CD4-positive, alpha-beta T cell treated with Interleukin-1 beta for 1 hour (primary cell): ENCODE measurements around the gene KCNH3.

Experiments used
- DNase-seq, 2 donors: peaks; one replicate each; pipeline ENCODE4 v3.0.0-alpha.2; 2020 to 2022

KCNH3 gene

DNA sequence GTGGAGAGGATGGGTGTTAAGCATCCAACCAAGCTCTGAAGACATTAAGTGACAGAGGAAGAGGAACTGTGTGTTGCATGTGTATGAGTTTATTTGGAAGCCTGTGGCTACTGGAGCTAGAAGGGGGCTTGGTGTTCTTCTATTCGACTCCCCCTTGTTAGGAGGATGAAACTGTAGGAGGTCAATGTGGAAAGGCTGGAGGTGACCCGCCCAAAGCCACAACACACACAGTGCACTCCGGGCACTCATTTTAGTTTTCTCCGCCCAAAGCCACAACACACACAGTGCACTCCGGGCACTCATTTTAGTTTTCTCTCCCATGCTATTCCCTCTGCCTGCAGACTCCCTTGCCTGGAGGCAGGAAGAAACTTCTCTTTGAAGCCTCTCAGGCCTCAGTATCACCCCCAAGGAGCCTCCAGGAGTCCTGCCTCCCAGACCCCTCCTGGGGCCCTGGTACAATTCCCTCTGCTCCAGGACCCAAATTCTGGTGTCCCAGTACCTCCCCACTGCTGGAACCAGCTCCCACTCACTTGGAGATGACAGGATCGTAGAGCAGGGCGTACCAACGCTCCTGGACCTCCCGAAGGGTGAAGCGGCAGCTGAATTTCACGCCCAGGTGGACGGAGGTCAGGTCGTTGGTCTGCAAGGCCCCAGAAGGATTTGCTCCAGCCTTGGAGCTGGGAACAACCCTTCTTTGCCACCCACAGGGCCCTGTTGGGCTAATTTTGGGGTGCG, 25.3 kb downstream of the KCNH3 start:
- no peak for DNase-seq

DNA sequence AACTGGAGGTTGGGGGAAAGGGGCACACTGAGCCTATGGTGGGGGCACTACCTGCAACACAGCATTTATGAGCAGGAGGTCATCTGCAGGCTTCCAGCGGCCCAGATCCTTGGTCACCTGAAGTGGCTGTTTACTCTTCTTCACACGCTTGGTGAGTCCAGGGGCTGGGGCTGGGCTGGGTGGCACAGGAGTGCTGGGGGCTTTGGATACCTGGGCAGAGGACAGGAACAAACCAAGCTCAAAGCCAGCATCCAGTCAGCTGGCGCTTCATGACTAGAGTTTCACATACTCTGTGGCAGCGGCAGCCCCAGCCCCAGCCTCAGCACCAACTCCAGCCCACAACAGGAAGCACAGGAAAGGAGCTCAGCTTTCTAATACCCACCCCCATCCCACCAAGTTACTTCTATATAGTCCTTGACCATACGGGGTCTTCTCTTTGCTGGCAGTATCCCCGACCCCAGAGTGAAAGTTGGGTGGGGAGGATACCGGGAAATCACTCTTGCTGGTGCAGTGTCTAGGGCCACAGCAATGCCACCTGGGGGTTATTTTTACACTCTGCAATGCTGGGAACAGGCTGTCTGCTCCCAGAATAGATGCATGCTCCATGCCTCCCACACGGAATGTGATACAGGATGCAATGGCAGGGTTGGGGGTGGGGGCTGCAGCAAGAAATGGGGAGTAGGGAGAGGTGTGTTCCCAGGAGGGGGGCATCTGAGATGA, 26.0 kb downstream of the KCNH3 start:
- DNase-seq: no peak

DNA sequence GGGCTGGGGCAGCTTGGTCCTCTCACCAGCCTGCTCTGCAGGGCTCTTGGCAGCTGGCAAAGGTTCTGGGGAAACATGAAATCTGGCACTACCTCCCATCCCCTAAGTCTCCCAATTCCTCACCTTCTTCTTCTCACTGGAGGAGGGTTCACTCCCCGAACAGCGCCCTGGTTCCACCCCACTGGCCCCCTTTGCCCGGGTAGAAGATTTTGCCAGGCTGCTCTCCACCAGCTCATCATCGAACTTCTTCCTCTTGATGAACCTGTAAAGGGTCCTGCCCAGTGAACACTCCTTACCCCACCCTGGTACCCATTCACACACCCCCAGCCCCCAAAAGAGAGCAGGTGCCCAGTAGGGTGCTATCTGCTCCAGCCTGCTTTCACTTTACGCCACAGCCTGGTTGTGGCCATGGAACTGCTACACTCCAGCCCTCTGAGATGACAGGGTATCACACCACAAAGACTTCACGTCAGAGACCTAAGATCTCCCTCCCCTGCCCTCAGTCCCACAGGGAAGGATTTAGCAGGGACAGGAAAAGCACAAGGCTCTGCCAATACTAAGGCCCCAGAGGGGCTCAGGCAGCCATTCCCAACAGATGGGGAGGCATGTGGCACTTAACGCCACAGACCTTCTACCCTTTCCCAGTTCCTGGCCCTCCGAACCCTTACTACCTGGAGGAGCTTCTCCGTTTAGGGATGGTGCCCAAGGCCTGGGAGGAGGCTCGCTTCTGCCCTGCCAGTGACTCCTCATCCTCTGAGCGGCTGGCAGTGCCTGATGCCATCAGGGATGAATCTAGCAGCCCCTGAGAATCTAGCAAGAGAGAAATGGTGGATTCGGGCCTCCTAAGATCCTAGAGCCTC, 26.8 kb downstream of the KCNH3 start:
- no peak for DNase-seq

DNA sequence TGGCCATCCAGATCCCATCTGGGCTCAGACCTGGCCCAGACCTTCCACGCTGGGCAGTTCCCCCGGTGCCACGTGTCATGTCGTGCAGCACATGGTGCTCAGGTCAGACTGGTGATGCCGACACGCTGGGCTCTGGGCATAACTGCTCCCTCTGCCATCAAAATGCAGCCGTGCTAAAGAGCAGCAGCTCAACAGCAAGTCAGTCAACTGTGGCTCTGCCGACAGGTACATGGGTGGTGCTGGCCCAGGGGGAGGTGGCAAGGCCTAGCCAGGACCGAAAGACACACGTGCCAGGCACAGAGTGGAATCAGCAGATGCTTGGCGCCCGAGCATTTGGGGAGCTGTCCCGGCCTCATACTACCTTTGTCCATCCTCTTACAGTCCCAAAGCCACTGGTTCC, 27.5 kb downstream of the KCNH3 start:
- DNase-seq: no peak

DNA sequence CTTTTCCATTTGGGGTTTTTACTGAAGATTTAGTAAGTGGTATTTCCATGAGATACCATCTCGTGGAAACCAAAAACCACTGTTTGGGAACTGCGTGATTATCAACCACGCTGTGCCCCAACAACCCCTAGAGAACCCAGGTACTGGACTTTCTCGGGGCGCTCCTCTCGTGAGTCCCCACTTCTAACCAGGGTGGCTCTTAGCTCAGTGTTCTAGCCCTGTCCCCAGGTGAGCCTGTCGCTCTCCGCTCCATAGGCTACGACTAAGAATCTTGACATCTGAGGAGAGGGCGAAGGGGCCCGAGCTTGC, 28.4 kb downstream of the KCNH3 start:
- peak in 1 of 2 donors; percentile 9 for DNase-seq

DNA sequence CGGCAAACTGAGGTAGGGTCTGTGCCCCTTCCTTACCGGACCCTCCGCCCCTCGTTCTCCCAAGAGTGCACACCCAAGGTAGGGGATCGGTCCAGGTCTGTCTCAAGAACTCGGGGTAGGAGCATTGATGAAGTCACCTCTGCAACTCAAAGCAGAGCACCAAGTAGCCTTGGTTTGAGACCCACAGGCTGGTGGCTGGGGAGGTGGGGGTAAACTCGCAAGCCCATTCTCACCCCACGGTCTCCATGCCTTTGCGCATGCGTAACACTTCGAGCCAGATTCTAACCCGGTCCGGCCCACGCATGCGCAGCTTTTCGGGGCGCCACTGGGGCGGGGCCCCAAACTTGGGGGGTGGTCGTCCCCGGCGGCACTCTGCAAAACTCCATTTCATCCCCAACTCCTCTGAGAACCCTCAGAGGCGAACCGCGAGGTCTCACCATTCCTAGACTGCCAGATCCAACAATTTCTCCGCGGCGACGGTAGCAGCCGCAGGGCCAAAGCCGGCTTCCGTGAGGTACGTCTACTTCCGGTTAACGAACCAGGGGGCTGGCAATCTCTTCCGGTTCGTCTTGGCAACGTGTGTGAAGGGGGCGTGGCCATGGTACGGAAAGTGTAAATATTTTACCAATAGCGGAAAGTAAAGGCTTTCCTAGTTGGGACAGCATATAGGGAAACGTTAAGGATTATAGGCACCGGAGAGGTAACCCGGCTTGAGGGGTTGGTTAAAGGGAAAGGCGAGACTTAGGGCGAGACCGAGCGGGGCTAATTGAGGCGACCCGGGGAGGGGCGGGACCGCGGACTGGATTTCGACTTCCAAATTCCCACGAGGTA, 29.0 kb downstream of the KCNH3 start, which contains the start of gene MCRS1:
Gene MCRS1, minus strand, starts transcription at position 532 of the 831 bp plus-strand sequence. CDS start 1,411 bp downstream, outside the sequence.
- peak; percentile 91 for DNase-seq

DNA sequence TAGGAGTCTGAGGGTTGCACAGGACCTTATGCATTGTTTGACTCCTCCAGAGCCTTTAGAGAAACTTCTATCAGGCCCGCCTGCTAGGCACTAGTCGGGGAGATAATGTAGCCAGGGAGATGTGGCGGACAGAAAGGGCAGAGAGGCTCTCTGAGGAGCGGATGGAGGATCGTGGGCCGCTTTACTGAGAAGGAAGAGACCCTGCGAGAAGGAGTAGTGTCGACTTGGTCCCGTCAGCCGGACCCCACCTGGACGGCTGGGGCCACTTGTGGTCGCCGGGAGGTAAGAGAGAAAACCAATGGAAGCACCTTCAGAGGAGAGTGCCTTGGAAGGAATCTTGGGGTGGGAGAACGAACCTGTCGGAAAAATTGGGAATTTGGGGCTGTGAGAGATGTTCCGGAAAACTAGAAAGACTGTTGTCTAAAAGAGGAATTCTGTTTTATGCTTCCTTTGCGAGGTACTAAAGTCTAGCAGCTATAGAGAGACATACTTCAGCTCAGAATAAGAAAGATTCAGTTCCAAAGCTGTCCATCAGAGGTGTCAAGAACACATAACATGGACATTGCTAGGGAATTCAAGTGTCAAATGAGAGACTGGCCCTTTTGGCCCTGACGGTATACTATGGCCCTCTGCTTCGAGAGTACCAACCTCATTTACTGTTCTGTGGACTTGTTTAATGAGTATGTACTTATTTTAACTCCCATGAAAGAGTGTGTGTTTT, 29.8 kb downstream of the KCNH3 start:
- DNase-seq: peak in 1 of 2 donors; percentile 11

DNA sequence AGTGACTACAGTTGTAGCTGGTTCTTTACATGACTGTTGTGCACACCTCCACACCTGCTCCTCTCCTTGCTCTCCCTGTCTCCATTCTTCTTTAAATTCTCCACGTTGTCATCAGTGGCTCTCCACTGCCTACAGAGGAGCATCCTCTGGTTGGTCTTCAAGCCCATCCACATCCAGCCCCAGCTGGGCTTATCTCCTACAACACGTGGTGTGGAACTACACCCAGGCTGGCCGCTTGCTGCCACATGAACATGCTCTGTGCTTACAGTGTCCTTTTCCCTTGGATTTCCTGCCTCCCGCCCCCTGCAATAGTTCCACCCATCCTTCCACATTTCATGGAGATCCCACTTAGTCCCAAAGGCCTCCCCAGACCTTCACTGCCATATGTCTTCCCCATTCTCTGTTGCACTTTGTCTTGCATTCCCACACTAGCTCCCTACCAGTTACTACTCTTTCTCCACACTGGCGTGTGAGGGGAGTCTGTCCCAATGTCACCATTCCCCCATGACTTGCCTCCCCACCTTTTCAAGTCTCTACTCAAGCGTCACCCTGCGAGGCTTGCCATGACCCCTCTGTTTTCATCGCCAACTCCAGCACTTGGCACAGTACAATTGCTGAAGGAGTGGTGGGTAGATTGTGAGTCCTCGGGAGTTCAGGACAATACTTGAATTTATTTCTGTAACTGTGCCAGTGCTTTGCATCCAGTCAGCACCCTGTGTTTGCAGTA, 38.9 kb downstream of the KCNH3 start:
- no peak for DNase-seq

DNA sequence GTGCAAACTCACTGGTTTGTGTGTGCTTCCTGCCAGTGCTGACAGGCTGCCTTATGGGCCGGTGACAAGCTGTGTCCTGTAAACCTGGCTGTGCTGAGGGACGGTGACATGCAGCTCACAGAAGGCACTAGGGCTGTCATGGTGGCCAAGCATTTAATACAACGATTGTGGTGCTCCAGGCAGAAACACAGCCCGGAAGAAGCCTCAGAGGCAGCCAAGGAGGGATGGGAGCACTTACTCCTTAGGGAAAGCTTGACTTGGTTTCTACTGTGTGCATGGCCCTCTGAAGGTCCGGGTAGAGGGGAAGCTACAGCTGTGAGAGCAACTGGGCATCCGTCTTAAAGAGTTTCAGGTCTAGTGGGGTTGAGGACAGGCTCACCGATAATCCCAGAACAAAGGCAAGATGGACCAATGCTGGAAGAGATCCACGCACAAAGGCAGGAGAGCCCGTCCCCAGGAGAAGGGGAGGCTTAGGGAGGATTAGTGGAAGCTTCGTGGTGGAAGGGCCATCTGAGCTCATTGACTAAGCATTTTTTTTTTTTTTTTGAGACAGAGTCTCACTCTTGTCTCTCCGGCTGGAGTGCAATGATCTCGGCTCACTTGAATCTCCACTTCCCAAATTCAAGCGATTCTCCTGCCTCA, 39.8 kb downstream of the KCNH3 start:
- no peak for DNase-seq

DNA sequence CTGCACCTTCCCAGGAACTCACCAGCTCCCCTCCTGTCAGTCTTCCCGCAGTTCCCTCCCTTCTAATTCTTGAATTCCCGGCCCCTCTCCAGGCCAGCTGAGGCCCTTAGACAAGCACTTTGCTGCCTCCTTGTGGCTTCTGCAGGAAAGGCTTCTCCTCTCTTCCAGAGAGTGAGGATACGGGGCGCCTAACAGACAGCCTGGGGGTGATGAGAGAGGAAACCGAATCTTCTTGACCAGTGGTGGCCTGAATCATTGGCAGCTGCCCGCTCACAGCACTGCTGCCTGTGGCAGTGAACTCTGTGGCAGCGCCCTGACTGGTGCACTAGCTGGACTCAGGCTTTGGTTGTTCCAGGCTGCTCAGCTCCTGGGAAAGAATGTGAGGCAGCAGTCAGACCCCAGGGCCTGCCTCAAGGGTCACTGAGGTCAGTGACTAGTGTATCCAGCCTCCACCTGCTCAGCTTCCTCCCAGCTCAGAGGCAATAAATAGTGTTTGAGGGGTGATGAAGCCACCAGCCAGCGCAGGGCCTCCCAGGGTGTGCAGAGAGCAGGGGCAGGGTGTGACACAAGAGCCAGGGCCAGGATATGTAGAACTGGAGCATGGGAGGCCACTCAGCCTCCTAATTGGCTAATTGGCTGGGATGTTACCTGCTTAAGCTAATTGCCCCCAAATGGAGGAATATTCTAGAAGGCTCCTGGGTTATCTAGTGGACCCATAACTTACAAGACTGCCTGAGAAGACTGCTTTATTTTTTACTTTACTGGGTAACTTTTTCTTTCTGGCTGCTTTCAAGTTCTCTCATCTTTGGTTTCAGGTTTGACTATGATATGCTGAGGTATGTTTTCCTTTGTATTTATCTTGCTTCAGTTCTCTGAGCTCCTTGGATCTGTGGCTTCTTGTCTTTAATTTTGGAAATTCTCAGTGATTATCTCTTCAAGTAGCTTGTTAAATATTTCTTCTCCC, 42.0 kb downstream of the KCNH3 start:
- DNase-seq: peak; percentile 57 to 60

DNA sequence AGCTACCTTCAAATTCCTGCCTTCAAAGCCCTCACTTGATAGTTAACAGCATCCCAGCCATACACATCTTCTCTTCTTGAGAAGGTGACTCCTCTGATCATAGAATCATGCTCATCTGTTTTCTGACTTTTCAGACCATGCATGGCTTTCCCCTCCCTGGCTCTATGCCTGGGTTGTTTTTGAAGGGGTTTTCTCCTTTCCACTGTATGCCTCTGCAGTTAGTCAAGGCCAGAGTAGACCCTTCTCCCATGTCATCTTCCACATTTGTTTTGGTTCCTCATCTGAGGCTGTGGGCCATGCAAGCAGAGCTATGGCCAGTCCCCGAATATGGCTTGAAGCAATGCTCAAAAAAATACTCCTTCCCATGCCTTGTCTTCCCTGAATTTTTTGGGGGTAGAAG, 43.4 kb downstream of the KCNH3 start:
- no peak for DNase-seq

DNA sequence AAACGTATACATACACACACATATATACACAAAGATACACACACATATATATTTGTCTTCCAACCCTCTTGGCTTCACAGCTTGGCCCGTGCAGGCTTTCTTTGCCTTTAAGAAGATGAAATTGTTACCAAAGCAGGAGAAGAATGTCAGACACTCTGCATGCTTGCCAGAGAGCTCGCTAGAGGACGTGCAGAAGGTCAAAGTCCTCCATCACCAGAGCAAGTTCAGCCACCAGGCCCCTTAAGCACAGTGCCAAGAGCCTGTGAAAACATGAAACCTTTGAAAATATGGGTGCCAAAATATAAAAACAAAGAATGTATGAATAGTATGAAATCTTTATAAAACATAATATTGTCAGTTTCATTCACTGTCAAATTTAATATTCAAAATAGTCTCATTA, 44.0 kb downstream of the KCNH3 start:
- DNase-seq: no peak

DNA sequence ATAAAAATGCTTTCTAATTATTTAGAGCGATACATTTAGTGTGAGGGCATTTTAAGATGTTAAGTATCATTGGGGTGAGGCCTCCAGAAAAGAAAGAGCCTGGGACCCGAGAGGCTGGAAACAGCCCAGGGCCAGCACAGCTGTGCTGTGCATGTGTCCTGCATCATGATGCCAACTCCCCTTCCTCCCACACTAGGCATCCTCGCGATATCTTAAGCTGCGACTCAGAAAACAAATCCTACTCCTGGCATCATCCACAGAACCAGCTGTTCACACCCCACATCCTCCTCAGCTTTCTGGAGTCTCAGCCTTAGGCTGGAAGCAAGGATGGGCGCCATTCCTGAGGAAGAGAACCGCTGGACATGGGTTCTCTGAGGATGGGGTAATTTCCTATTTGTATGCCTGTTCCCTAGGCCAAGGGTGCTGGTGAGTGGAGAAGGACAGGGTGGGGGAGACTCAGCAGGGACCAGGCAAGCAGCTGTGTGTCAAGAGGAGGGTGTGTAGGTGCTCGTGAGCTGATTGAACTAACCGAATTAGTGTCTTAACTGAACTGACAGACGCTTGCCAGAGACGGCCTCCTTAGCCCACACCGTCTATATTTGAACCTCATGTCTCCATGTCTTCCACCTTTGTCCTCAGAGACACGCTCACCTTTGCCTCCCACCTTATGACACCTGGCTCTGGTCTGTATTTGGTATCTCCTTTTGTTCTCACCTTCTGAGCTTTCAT, 44.7 kb downstream of the KCNH3 start:
- DNase-seq: no peak

DNA sequence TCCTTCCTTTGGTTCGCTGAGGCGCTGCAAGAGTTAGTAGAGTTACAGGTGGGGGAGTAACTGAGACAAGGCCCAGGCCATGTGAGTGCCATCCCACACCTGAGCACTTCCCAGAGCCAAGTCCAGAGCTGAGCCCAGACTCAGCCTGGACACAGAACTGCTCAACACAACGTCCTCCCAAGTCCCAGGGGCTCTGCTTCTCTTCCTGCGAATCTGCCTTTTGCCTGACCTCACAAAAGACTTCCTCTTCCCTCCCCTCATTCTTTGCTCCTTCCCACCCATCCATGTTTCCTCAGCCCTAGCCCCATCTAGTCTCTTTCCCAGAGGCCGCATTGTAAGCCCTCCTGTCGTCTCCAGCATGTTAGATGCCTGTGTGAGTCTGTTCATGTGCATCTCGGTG, 45.8 kb downstream of the KCNH3 start:
- DNase-seq: no peak

DNA sequence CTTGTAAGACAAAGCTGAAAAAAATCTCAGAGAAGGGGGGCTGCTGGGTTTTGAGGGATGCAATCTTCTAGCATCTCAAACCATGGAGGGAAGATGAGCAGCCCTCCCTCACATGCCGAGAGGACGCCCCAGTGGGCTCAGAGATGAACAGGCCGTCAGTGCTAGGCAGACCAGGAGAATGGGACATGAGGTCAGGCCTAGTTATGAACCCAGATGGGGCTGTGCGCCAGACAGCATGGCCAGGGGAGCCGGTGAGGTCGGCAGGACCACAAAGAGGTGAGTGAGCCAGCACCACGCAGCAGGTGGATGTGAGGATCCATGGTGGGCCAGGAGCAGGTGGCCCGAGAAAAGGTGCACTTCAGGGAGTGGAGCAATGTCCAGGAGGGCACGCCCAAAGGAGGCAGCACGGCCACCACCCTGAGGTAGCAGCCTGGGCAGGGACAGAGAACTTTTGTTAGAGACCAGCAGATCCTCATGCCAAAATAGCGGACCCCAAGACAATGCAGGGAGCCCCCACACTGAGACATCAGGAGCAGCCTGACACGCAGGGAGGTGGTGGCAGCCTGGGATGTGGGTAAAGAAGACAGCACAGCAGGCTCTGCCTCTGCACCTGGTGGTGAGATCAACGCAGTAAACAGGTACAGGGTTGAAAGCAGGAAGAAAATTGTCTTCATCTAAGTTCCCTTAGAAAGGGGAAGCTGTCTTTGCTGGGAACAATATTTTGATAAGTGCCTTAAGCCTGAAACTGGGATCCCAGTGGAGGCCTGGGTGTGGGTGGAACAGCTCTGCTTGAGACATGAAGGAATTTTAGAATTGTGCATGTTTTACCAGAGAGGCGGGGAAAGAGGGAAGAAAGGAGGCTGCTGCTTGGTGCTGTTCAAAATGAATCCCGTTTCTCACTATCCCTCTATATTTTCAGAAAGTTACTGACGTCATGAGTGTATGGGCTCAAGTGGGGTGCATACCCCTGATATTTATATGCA, 46.9 kb downstream of the KCNH3 start:
- DNase-seq: no peak

DNA sequence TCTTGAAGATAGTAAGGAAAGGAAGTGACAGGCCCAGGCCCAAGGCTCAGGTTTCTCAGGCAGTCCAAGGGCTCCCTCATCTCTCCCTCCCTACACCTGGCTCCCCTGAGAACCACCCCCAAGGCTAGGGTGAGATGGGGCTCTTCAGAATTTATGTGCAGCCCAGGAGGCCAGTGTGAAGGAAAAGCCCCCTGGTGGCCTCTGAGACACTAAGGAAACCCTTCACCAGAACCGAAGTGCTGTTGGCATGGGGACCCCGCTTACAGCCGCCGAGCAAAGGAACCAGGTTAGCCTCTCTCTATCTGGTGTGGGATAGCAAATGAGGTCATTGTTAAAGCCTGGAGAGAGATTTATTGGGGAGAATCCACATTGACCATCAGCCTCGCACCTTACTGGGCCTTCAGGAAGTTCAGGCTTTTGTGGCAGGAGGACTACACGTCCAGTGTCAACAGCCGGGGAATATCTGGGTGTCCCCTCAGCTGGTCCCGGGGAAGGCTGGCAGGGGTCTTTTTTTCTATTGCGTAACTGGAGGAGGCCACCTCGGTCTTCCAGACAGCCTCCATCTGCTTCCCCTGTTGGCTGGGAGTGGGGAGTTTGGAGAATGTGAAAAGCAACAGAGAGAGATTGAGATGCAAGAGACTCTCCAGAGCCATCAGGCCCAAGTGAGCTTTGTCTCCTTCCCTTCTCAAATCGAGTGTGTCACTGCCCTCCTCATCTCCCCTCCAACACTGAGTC, 48.5 kb downstream of the KCNH3 start:
- DNase-seq: no peak

DNA sequence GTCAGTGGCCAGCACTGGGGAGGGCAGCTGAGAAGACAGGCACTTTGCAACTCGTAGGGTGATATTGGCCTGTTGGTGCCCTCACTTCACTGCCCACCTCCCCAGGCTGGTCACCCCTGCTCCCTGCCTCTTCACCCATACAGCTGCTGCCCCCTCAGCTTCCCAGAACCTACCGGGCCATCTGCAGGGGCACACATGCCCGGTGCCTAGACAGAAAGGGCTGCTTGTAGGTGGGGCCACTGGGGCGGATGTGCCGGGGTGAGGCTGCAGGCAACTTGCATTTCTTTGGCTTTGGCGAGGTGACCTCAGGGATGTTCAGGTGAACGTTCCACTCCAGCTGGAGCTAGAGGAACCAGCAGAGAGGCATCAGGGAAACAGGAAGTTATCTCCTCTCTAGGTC, 49.5 kb downstream of the KCNH3 start:
- no peak for DNase-seq
